HG03135 (cell line): ENCODE data around the gene STMND1.
"Not testable (repeated sequence)": the region's sequence is repeated elsewhere in the genome, so short reads cannot be mapped to it uniquely, and the experiment has no call there.

Experiments used
- ATAC-seq: cut with Tn5 transposase; IDR thresholded peaks from one replicate; pipeline ENCODE4 v1.9.1; 2021; ENCODE audit warnings: mild to moderate bottlenecking, moderate library complexity; ENCODE audit not compliant: unreplicated experiment

Gene STMND1

GRCh38 chr6:17101422-17102257 lies at the start of gene STMND1:
STMND1 (plus strand) TSS chr6:17102050; CDS start chr6:17102258, 208 bp downstream.
- ATAC-seq: no peak

DNA sequence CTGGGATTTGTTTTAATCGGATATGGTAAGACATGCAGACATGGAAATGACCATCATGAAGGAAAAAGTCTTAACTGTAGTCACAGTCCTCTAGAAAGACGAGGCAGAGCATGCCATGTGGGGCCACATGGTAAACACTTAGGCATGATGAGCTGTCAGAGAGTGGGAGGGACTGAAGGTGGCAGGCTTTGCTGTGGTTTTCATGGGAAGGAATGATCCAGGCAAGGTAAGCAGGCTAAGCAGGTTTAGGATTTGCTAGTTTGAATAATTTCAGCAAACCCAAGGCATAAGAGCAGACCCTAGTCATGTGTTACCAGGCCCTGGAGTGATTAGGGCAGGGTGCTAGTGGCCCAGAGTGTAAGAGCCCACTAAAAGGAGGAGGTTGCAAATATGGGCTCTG lies 47.2 kb upstream of the STMND1 start:
- ATAC-seq: no peak

GRCh38 chr6:17057322-17057721 lies 44.5 kb upstream of the STMND1 start:
- ATAC-seq: no peak

- no peak for ATAC-seq
Measured at GRCh38 chr6:17058550-17058949, 43.3 kb upstream of the STMND1 start.

DNA sequence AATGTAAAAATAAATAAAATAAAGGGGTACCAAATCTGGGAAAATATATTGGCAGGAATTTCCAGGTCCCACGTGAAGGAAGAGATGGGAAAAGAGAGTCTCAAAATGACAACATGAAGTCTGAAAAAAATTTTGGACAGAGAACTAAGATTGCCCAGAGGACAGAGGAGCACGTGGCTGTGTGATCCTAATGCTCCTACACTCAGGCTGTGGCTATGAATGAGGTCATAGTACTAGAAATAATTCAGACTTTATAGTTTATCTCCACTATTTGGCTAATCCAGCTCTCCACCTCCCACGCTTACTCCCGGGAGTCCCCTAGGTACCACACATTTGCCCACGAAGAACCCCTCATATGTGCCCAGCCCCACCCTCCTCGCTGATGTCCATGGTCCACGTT lies 42.8 kb upstream of the STMND1 start:
- ATAC-seq: no peak

DNA sequence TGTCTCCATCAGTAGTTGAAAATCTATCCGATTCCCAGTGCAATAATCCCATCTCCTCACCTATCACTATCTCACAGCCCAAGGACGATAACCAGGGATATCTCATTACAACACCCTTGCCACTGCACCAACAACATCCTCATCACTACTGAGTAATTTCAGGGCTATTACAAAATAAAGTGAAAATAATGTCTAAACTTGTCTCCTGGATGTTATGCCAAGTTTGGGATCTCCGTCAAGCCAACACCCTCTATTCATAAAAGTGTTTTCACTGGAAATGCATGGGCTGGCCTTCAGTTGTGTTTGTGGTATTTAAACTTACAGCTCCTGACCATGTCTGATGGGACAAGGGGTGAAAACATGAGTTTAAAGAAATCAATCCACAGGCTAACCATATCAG lies 42.0 kb upstream of the STMND1 start:
- no peak for ATAC-seq

DNA sequence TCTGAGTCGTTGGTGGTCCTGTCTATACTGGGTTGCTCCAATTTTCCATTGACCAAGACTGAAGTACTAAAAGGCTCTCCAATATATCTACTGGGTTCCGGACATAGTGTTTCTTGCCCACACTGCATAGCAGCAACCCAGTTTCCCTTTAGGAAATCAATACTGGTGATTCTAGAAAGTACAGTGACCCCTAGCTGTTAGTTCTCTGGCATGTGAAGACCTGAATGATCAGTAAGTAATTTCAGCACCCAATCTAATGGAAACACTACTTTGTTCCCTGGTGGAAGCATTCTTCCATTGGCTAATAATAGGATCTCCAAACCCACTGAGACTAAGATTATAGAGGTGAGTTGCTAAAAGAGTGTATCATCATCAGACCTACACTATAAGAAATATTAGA lies 40.8 kb upstream of the STMND1 start:
- ATAC-seq: no peak

- ATAC-seq: no peak
Measured at GRCh38 chr6:17062871-17063440, 38.9 kb upstream of the STMND1 start.

DNA sequence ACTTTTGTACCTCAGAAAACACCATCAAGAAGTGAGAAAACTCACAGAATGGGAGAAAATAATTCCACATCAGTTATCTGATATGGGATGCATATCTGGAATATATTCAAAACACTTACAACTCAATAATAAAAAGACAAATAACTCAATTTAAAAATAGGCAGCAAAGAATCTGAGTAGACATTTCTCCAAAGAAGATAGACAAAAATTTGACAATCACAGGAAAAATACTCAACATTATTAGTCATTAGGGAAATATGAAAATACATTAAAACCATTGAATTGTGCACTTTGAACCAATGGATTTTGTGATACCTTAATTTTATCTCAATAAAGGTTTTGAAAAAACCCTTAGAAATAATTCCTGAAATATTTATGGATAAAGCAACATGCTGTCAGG lies 36.9 kb upstream of the STMND1 start:
- ATAC-seq: no peak

- ATAC-seq: no peak
Measured at GRCh38 chr6:17066610-17067009, 35.2 kb upstream of the STMND1 start.

DNA sequence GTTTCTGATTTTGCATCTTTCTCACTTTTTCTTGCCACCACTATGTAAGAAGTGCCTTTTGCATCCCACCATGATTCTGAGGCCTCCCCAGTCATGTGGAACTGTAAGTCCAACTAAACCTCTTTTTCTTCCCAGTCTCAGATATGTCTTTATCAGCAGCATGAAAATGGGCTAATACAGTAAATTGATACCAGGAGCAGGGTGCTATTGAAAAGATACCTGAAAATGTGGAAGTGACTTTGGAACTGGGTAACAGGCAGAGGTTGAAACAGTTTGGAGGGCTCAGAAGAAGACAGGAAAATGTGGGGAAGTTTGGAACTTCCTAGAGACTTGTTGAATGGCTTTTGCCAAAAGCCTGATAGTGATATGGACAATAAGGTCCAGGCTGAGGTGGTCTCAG lies 32.9 kb upstream of the STMND1 start:
- ATAC-seq: not testable (repeated sequence)

DNA sequence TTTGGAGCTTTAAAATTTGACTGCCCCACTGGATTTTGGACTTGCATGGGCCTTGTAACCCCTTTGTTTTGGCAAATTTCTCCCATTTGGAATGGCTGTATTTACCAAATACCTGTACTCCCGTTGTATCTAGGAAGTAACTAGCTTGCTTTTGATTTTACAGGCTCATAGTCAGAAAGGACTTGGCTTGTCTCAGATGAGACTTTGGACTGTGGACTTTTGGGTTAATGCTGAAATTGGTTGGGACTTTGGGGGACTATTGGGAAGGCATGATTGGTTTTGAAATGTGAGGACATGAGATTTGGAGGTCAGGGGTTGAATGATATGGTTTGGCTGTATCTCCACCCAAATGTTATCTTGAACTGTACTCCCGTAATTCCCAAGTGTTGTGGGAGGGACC lies 31.4 kb upstream of the STMND1 start:
- not testable (repeated sequence) for ATAC-seq

DNA sequence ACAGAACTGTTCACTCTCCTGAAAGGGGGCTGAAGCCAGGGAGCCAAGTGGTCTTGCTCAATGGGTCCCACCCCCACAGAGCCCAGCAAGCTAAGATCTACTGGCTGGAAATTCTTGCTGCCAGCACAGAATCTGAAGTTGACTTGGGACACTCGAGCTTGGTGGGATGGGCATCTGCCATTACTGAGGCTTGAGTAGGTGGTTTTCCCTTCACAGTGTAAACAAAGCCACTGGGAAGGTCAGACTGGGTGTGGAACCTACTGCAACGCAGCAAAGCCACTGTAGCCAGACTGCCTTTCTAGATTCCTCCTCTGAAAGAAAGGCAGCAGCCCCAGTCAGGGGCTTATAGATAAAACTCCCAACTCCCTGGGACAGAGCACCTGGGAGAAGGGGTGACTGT lies 28.3 kb upstream of the STMND1 start:
- ATAC-seq: not testable (repeated sequence)

DNA sequence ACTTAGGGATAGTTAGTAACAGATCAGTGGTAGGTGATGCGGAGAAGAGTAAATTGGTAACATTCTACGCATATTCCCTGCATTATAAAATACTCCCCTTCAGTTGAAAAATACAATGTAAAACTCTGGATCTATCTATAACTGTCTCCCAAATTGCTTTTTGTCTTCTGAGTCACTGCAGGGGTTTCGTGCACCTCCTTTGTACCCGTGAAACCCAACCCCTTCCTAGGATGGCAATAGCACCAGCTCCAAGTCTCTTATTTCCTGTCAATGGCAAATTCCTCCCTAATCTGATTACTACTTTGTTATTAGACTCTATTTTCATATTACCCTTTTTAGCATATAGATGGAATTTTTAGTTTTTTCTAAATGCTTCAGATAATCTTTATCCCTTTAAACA lies 20.6 kb upstream of the STMND1 start:
- ATAC-seq: no peak

GRCh38 chr6:17081860-17082508 lies 19.9 kb upstream of the STMND1 start:
- ATAC-seq: no peak

DNA sequence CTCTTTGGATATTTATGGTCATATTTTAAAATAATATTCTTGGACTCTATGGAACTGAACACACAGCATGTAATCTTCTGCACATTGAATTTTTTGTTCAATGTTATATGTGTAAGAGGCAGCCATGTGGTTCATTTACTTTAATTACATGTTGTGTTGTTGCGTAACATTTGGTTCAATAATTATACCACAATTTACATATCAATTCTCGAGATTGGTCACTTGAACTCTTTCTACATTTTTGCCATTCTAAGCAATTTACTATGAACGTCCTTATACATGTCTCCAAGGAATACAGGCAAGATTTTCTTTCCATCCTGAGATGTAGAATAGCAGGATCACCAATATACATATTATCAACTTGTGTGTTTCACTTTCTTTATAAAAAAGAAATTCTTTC lies 18.5 kb upstream of the STMND1 start:
- no peak for ATAC-seq

DNA sequence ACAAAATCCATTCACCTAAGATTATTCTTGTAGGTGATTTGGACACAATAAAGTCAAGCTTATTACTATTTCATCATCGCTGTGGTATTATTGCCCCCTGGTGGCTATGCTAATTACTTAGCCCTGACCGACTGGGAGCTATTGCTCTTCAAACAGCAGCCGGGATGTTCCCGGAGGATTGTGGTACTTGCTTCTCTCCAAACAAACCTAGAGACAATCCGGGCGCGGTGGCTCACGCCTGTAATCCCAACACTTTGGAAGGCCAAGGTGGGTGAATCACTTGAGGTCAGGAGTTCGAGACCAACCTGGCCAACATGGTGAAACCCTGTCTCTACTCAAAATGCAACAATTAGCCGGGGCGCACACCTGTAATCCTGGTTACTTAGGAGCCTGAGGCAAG lies 15.4 kb upstream of the STMND1 start:
- no peak for ATAC-seq

DNA sequence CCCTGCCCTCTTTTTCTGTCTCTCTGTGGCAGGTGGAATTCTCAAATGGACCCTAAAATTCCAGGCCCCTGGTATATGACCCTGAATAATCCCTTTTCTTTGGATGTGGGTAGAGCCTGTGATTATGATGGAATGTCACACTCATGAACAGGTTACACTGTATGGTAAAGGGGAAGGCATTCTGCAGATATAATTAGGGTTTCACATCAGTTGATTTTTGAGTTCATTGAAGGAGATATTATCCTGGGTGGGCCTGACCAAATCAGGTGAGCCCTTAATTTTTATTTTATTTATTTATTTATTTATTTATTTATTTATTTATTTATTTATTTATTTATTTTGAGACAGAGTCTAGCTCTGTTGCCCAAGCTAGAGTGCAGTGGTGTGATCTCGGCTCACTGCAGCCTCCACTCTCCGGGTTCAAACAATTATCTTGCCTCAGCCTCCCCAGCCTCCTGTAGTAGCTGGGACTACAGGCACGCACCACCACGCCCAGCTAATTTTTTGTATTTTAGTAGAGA lies 13.7 kb upstream of the STMND1 start:
- no peak for ATAC-seq

DNA sequence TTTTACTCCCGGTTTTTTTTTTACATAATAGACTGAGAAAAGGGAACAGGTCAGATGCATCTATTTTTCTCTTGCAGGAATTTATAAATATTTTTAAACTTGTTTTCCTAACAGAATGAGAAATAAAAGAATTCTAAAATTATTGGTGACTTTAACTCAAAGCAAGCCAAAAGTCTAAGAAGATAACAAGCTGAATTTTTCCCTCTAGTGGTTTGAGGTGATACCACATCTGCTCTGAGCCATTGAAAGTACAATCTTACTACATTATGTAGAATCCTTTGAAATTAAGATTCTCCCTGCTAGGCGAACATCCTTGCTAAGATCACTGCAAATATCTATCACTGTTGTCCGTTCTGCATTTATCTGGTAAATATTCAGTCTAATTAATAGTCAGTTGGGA lies 10.7 kb upstream of the STMND1 start:
- ATAC-seq: no peak

DNA sequence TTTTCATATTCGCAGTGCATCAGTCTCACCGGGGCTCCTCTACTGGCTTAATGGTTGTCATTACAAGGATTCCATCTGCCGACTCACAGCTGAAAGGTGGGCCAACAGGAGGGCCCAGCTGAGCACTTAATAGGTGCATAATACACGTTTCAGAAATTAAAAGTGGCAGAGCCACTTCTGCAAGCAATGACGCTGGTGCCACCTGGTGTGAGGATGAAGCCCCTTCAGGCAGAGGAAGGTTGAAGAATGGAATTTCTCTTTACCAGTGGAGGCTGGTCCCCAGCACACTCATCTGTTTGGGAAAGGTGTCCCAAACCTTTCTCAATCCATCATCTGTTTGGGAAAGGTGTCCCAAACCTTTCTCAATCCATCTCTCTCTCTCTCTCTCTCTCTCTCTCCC lies 8.2 kb upstream of the STMND1 start:
- ATAC-seq: no peak

DNA sequence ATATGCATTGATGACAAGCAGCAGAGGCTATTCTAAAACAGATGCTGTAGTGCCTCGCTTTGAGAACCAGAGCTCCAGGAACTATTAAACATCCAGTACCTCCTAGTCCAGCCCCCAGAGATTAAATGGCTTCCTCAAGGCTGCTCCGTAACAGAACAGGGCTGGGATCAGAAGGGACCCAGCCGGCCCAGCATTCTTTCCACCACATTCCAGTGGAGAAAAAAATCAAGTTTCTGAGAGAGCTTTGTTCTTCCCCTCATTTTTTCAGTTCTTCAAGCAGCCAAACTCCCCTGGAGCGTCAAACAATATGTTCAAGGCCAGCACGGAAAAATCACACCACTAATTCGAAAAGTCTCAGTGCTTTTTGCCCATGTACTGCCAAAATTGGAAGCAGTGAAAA lies 5.8 kb upstream of the STMND1 start:
- no peak for ATAC-seq

DNA sequence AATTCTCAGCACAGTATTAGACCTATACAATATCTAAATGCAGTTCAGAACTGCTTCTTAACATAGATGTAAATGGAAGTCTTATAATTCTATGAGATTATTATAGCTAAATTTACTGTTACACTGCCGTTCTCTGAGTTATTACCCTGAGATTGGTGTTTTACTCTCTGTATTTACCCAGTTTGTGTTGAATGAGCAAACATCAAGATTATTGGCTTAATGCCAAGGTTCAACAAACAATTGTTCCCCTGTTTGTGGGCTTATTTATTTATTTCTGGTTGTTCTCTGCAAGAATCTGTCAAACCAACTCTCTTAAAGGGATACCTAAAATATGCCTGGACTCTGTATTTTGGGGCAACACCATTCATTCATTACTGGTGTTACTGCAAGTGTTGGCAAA lies 5.2 kb upstream of the STMND1 start:
- ATAC-seq: no peak
